Activated T-cell treated with anti-CD3 and anti-CD28 coated beads for 48 hours (primary cell): Measurements from ENCODE around the gene FARS2.

Experiments used
- DNase-seq: peaks from one replicate; pipeline ENCODE4 v3.0.0-alpha.2; 2020; ENCODE audit warnings: low read depth

The FARS2 gene

GRCh38 chr6:5587648-5588047 is 326.3 kb downstream of the FARS2 start:
- no peak for DNase-seq

GRCh38 chr6:5589422-5590141 is 328.3 kb downstream of the FARS2 start:
- DNase-seq: no peak

- no peak for DNase-seq
These were observed 328.9 kb downstream of the FARS2 start for GRCh38 chr6:5590187-5590586.

- no peak for DNase-seq
These were observed 331.7 kb downstream of the FARS2 start for GRCh38 chr6:5592886-5593519.

- no peak for DNase-seq
These were observed 333.9 kb downstream of the FARS2 start for GRCh38 chr6:5595184-5595583.

- DNase-seq: no peak
These were observed 336.1 kb downstream of the FARS2 start for GRCh38 chr6:5597413-5597812.

- DNase-seq: no peak
These were observed 336.8 kb downstream of the FARS2 start for GRCh38 chr6:5598123-5598522.

- no peak for DNase-seq
These were observed 337.8 kb downstream of the FARS2 start for GRCh38 chr6:5599127-5599526.

- DNase-seq: no peak
These were observed 344.6 kb downstream of the FARS2 start for GRCh38 chr6:5605937-5606336.

- DNase-seq: no peak
These were observed 345.2 kb downstream of the FARS2 start for GRCh38 chr6:5606546-5606945.

GRCh38 chr6:5610640-5611039 is 349.3 kb downstream of the FARS2 start:
- DNase-seq: no peak

GRCh38 chr6:5617179-5617578 is 355.9 kb downstream of the FARS2 start:
- DNase-seq: no peak

- no peak for DNase-seq
These were observed 357.9 kb downstream of the FARS2 start for GRCh38 chr6:5619249-5619648.

- DNase-seq: no peak
These were observed 361.1 kb downstream of the FARS2 start for GRCh38 chr6:5622276-5623005.

- DNase-seq: no peak
These were observed 362.5 kb downstream of the FARS2 start for GRCh38 chr6:5623769-5624168.

- no peak for DNase-seq
These were observed 362.9 kb downstream of the FARS2 start for GRCh38 chr6:5624256-5624655.

- no peak for DNase-seq
These were observed 365.6 kb downstream of the FARS2 start for GRCh38 chr6:5626727-5627426.

- no peak for DNase-seq
These were observed 369.3 kb downstream of the FARS2 start for GRCh38 chr6:5630636-5631035.

GRCh38 chr6:5632348-5632935 is 371.1 kb downstream of the FARS2 start:
- no peak for DNase-seq

GRCh38 chr6:5634525-5634924 is 373.2 kb downstream of the FARS2 start:
- no peak for DNase-seq

GRCh38 chr6:5636210-5637030 is 375.1 kb downstream of the FARS2 start:
- no peak for DNase-seq
